MM.1S (cell line): Measurements from ENCODE around the gene EIF2B4.

ENCODE experiments used
- DNase-seq: peaks from one replicate; pipeline ENCODE4 v3.0.0-alpha.2; 2015
- H2AFZ ChIP-seq: fragments of 300-600 bp; sonication (generic); 2 replicates; pipeline ENCODE4 v1.6.0; 2016; ENCODE audit warnings: antibody characterized with exemption, low read length
- H3F3A ChIP-seq: fragments of 300-600 bp; sonication (generic); 2 replicates; pipeline ENCODE4 v1.6.1; 2016; ENCODE audit warnings: mild to moderate bottlenecking, antibody characterized with exemption, low read length, moderate library complexity, mixed read lengths; ENCODE audit not compliant: insufficient read depth
- H3K27ac ChIP-seq: fragments of 300-600 bp; sonication (generic); 2 replicates; pipeline ENCODE4 v1.5.1; 2016; ENCODE audit warnings: mild to moderate bottlenecking, low read length
- H3K27me3 ChIP-seq: fragments of 300-600 bp; sonication (generic); replicated peaks from 2 replicates; pipeline ENCODE4 v1.6.0; 2016; ENCODE audit warnings: low read length; ENCODE audit not compliant: insufficient read depth
- H3K36me3 ChIP-seq: fragments of 300-600 bp; sonication (generic); replicated peaks from 2 replicates; pipeline ENCODE4 v1.6.1; 2016; ENCODE audit warnings: mild to moderate bottlenecking, low read length, mixed read lengths; ENCODE audit not compliant: insufficient read depth
- H3K4me1 ChIP-seq: fragments of 300-600 bp; sonication (generic); 2 replicates; pipeline ENCODE4 v1.6.1; 2016; ENCODE audit warnings: low read length, mixed read lengths
- H3K4me2 ChIP-seq: fragments of 300-600 bp; sonication (generic); 2 replicates; pipeline ENCODE4 v1.6.0; 2016; ENCODE audit warnings: low read depth, low read length
- H3K4me3 ChIP-seq: fragments of 300-600 bp; sonication (generic); 2 replicates; pipeline ENCODE4 v1.5.1; 2016; ENCODE audit warnings: low read length, mixed read lengths
- H3K79me2 ChIP-seq: fragments of 300-600 bp; sonication (generic); 2 replicates; pipeline ENCODE4 v1.6.1; 2016; ENCODE audit warnings: mixed run types, low read length, mixed read lengths
- H3K9ac ChIP-seq: fragments of 300-600 bp; sonication (generic); 2 replicates; pipeline ENCODE4 v1.6.1; 2016; ENCODE audit warnings: low read length, mixed read lengths
- H3K9me2 ChIP-seq: fragments of 300-600 bp; sonication (generic); replicated peaks from 2 replicates; pipeline ENCODE4 v1.6.1; 2016; ENCODE audit warnings: mild to moderate bottlenecking, low read length, mixed read lengths; ENCODE audit not compliant: insufficient read depth
- H3K9me3 ChIP-seq: fragments of 300-600 bp; sonication (generic); replicated peaks from 2 replicates; pipeline ENCODE4 v1.6.1; 2016; ENCODE audit warnings: mild to moderate bottlenecking, low read length, mixed read lengths; ENCODE audit not compliant: insufficient read depth
- H4K20me1 ChIP-seq: fragments of 300-600 bp; sonication (generic); 2 replicates; pipeline ENCODE4 v1.6.1; 2016; ENCODE audit warnings: mild to moderate bottlenecking, low read length, moderate library complexity, mixed read lengths; ENCODE audit not compliant: insufficient read depth
- EZH2 ChIP-seq: fragments of 300-600 bp; sonication (generic); optimal IDR thresholded peaks from 2 replicates; pipeline ENCODE3; 2017; ENCODE audit warnings: low read depth, mild to moderate bottlenecking, antibody characterized with exemption, low read length, mixed read lengths
- EZH2phosphoT487 ChIP-seq: fragments of 300-600 bp; sonication (generic); IDR thresholded peaks from 2 replicates; pipeline ENCODE4 v1.6.1; 2018; ENCODE audit warnings: antibody characterized with exemption, low read length
- TF ChIP-seq, protein P1 (sequence below): fragments of 300-600 bp; sonication (generic); IDR thresholded peaks from 2 replicates; pipeline ENCODE4 v1.5.1; 2016; ENCODE audit warnings: antibody characterized with exemption, low read length, mixed read lengths

EIF2B4 gene

DNA sequence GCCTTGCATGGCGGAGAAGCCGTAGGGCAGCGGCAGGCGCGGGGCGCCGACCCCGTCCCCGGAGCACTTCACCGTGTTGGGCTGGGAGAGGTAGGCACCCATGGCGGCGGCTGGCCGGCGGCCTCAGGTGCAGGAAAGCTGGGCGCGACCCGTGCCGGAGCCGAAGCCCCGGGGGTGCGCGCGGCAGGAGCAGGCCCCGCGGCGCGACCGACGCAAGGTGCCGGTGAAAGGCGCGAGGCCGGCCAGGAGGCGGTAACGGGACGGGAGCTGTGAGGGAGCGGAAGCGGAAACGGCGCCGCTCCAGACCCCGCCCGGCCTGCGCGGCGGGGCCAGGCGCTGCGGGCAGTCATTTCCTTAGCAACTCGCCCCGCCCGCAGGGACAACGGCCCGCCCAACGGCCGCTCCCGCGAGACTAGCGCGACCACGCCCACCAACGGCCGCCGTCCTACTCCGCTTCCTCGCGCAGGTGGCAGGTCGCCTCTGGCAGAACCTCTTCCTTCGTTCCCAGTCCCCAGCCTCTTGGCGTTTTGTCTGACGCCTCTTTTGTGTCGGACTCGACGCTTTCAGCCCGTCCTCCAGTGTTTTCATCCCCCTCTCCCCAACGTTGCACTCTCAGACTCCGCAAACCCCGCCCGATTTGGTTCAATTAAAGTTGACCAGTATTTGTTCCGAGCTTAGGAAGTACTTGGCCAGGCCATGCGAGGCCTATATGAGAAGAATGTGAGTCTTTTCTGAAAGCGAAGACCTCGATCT is 39.4 kb upstream of the EIF2B4 start, which contains the start of gene PPM1G:
Gene PPM1G (minus strand): TSS at position 271 of the 753 bp plus-strand sequence. CDS start 169 bp downstream, at position 102.
- Histone ChIP-seq H3F3A (peaks cover 14% of the 10 kb centered on the region; the same call in 1 of the 2 replicates), H3K9me2 (no peaks in the 10 kb centered on the region), H3K79me2 (peaks cover 49% of the 10 kb centered on the region), H3K9me3 (no peaks in the 10 kb centered on the region), H3K27ac (peak within 1 kb of the TSS; percentile 75), H3K4me3 (peak within 1 kb of the TSS; percentile 95), H3K27me3 (no peaks in the 10 kb centered on the region), H3K36me3 (0 out of 2 replicates have a peak, but pooled peaks cover 3% of the 10 kb centered on the region), H3K9ac (peak within 1 kb of the TSS; percentile 91), H3K4me1 (peaks cover 10% of the 10 kb centered on the region), H3K4me2 (peak within 1 kb of the TSS; percentile 97), H4K20me1 (peaks cover 5% of the 10 kb centered on the region; the same call in 1 of the 2 replicates), H2AFZ (peak within 1 kb of the TSS; percentile 99)
- DNase-seq = peak; percentile 95
- TF ChIP-seq, protein P1, sequence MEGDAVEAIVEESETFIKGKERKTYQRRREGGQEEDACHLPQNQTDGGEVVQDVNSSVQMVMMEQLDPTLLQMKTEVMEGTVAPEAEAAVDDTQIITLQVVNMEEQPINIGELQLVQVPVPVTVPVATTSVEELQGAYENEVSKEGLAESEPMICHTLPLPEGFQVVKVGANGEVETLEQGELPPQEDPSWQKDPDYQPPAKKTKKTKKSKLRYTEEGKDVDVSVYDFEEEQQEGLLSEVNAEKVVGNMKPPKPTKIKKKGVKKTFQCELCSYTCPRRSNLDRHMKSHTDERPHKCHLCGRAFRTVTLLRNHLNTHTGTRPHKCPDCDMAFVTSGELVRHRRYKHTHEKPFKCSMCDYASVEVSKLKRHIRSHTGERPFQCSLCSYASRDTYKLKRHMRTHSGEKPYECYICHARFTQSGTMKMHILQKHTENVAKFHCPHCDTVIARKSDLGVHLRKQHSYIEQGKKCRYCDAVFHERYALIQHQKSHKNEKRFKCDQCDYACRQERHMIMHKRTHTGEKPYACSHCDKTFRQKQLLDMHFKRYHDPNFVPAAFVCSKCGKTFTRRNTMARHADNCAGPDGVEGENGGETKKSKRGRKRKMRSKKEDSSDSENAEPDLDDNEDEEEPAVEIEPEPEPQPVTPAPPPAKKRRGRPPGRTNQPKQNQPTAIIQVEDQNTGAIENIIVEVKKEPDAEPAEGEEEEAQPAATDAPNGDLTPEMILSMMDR = no peak
- TF ChIP-seq EZH2phosphoT487 (no peak), EZH2 (no peak)

DNA sequence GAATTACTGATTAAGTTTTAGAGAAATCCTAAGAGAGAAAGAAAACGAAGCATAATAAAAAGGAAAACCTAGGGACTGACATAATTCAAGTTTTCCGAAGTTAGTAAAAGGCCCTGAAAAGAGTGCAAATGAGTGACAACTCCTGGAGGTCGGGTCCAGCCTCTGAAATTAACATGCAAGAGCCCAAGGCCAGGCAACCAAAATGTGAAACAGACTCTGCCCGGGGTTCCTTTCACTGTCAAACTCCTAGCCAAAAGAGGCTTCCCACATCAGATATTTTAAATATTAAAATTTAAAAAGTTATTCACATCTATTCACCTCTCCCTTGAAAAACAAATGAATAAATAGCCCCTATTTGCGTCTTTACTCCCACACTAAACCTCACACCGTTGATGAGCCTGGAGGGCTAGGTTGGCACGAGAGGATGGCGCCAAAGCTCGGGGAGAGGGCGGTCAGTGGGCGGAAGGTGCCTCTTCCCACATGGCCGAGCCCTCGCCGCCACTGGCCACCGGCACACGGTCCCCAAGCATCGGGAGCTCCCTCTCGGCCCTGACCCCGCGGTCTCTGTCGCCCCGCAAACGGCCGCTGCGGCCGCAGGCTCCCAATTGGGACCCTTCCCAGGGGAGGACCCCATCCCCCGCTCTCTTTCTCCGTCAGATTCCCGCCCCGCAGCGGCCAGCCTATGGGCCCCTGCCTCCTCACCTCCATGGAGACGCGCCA is 38.6 kb upstream of the EIF2B4 start:
- Histone ChIP-seq H3K27me3 (no peaks in the 10 kb centered on the region), H3K4me3 (peak overlapping the region; percentile 95), H3K79me2 (peaks cover 56% of the 10 kb centered on the region), H3K36me3 (0 out of 2 replicates have a peak, but pooled peaks cover 3% of the 10 kb centered on the region), H3K4me2 (peak overlapping the region; percentile 62), H3F3A (peaks cover 14% of the 10 kb centered on the region; the same call in 1 of the 2 replicates), H3K9ac (peak overlapping the region; percentile 91), H3K9me3 (no peaks in the 10 kb centered on the region), H3K9me2 (no peaks in the 10 kb centered on the region), H4K20me1 (peaks cover 10% of the 10 kb centered on the region; the same call in 1 of the 2 replicates), H3K4me1 (peaks cover 10% of the 10 kb centered on the region), H3K27ac (peak overlapping the region; percentile 75), H2AFZ (peak overlapping the region; percentile 88)
- DNase-seq = peak; percentile 43
- TF ChIP-seq, protein P1 = no peak
- TF ChIP-seq EZH2phosphoT487 (no peak), EZH2 (no peak)

DNA sequence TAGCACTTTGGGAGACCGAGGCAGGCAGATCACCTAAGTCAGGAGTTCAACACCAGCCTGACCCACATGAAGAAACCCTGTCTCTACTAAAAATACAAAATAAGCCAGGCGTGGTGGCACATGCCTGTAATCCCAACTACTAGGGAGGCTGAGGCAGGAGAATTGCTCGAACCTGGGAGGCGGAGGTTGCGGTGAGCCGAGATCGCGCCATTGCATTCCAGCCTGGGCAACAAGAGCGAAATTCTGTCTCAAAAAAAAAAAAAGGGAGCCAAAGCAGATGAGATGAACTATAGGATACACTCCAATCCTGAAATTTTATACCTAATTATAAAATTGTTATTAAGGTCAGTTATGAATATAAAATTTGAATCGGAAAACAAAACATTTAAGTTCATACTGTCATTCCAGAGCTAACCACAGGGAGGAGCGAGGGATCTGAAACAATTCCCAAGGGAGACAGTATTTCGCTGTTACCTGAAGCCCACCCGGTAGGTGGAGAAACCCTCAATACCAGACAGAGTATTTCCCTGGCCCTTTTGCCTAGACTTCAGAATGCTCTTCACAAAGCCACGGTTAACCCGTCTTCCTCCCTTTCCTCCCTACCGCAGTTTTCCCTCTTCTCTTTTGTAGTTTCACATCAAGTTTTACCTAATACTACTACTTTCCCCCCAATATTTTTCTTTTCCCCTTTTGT is 37.8 kb upstream of the EIF2B4 start:
- H3F3A ChIP-seq = peaks cover 14% of the 10 kb centered on the region; the same call in 1 of the 2 replicates
- H3K4me2 ChIP-seq = peak overlapping the region; percentile 62
- H3K27me3 ChIP-seq = no peaks in the 10 kb centered on the region
- H2AFZ ChIP-seq = no peak overlapping the region
- peaks cover 16% of the 10 kb centered on the region for H4K20me1 ChIP-seq
- peak overlapping the region; percentile 91; the same call in 1 of the 2 replicates for H3K9ac ChIP-seq
- H3K9me3 ChIP-seq = no peaks in the 10 kb centered on the region
- DNase-seq = no peak
- peaks cover 64% of the 10 kb centered on the region for H3K79me2 ChIP-seq
- peak overlapping the region; percentile 95 for H3K4me3 ChIP-seq
- peaks cover 10% of the 10 kb centered on the region for H3K4me1 ChIP-seq
- H3K27ac ChIP-seq = peak overlapping the region; percentile 75; the same call in 1 of the 2 replicates
- 0 out of 2 replicates have a peak, but pooled peaks cover 3% of the 10 kb centered on the region for H3K36me3 ChIP-seq
- H3K9me2 ChIP-seq = no peaks in the 10 kb centered on the region
- no peak for TF ChIP-seq EZH2phosphoT487
- TF ChIP-seq EZH2 = no peak
- TF ChIP-seq, protein P1 = peak; percentile 37
